Prostate gland (tissue), 2 donors: ENCODE measurements around the gene REN. TPM values are rescaled to one million over a fixed set of nuclear protein-coding genes. Genes with fewer than 3 reads are reported as not detected.

Experiments
- DNase-seq: peaks from one replicate; pipeline ENCODE4 v3.0.0-alpha.2; 2019; ENCODE audit warnings: low spot score
- H3K27ac ChIP-seq, 2 donors: fragments of 200-600 bp; sonication (generic); 2 replicates each; pipeline ENCODE4 v1.5.1; 2017 to 2019
- H3K27me3 ChIP-seq: fragments of 200-600 bp; sonication (generic); replicated peaks from 2 replicates; pipeline ENCODE4 v1.5.1; 2019; ENCODE audit not compliant: insufficient read depth
- H3K36me3 ChIP-seq, 2 donors: fragments of 200-600 bp; sonication (generic); 1 replicate in 1 of 2; 2 replicates in 1 of 2; pipeline versions ENCODE4 v1.5.1 to v1.8.1; 2017 to 2019
- H3K4me1 ChIP-seq: fragments of 200-600 bp; sonication (generic); replicated peaks from 2 replicates; pipeline ENCODE4 v1.5.1; 2019
- H3K4me3 ChIP-seq, 2 donors: fragments of 200-600 bp; sonication (generic); 2 replicates each; pipeline ENCODE4 v1.5.1; 2017 to 2019
- H3K9me3 ChIP-seq: fragments of 200-600 bp; sonication (generic); 2 replicates; pipeline ENCODE4 v1.5.1; 2017
- CTCF ChIP-seq, 4 experiments: fragments of 200-600 bp in 2 of 4; fragments of 450-650 bp in 2 of 4; sonication (generic) in 2 of 4; IDR thresholded peaks; 1 replicate in 3 of 4; 2 replicates in 1 of 4; pipeline ENCODE4 v1.5.1; 2016 to 2019; ENCODE audit warnings: antibody characterized with exemption in 4 of 4, mild to moderate bottlenecking in 2 of 4, moderate library complexity in 2 of 4
- POLR2A ChIP-seq: fragments of 450-650 bp; IDR thresholded peaks from one replicate; pipeline ENCODE4 v1.6.1; 2016; ENCODE audit warnings: antibody characterized with exemption, mild to moderate bottlenecking
- POLR2AphosphoS5 ChIP-seq: sonication (generic); formaldehyde crosslinking; IDR thresholded peaks from one replicate; pipeline ENCODE4 v1.6.1; 2017; ENCODE audit warnings: antibody characterized with exemption
- WGBS: methylation state at CpG from one replicate; pipeline ENCODE4 v1.1.5; 2018; 5-methylcytosine and 5-hydroxymethylcytosine counted together
- intact Hi-C: fragments of 100-400 bp; cut with DNase I; formaldehyde crosslinking; loops from one replicate; pipeline ENCODE4 v1.14.2; 2022
- total RNA-seq, 2 donors: library from RNA; depleted of rRNA; stranded (reverse); fragments of >200 nt; gene quantifications; one replicate each; pipeline ENCODE4 v1.1.0, GENCODE V29; 2016

The REN gene
- total RNA-seq, 2 donors from 2014 or later = 0.36 TPM; not detected in 1

GRCh38 chr1:204142032-204142974, 23.8 kb downstream of the REN start:
- intact Hi-C loops = no loop called here
- no peak overlapping the region for H3K27ac ChIP-seq
- no peaks in the 10 kb centered on the region for H3K9me3 ChIP-seq

GRCh38 chr1:204141131-204141530, 25.0 kb downstream of the REN start:
- Histone ChIP-seq H3K4me3 (no peak overlapping the region), H3K9me3 (no peaks in the 10 kb centered on the region), H3K36me3 (no peaks in the 10 kb centered on the region), H3K27ac (no peak overlapping the region), H3K27me3 (no peaks in the 10 kb centered on the region), H3K4me1 (no peaks in the 10 kb centered on the region)
- TF ChIP-seq POLR2AphosphoS5 (no peak), CTCF (IDR thresholded peaks at IDR 0.05) (no peak), POLR2A (no peak)
- DNase-seq = no peak
- WGBS = 98% methylated on average over 3 of the region's 3 CpGs
- intact Hi-C loops = no loop called here

More at GRCh38 chr1:204142032-204142974, 23.8 kb downstream of the REN start:
- TF ChIP-seq POLR2A (no peak), CTCF (IDR thresholded peaks at IDR 0.05) (no peak), POLR2AphosphoS5 (no peak)
- no peak for DNase-seq
- Histone ChIP-seq H3K36me3 (no peaks in the 10 kb centered on the region), H3K4me3 (no peak overlapping the region), H3K4me1 (no peaks in the 10 kb centered on the region), H3K27me3 (no peaks in the 10 kb centered on the region)
- 90% methylated on average over 5 of the region's 5 CpGs for WGBS

GRCh38 chr1:204139952-204140351, 26.2 kb downstream of the REN start:
- no peak for DNase-seq
- H3K4me1 ChIP-seq = no peaks in the 10 kb centered on the region
- no peaks in the 10 kb centered on the region for H3K9me3 ChIP-seq
- no peaks in the 10 kb centered on the region for H3K27me3 ChIP-seq
- H3K36me3 ChIP-seq = no peaks in the 10 kb centered on the region
- WGBS = 95% methylated on average over 6 of the region's 6 CpGs
- no peak overlapping the region for H3K27ac ChIP-seq
- no peak overlapping the region for H3K4me3 ChIP-seq
- TF ChIP-seq CTCF (IDR thresholded peaks at IDR 0.05) = no peak
- intact Hi-C loops = no loop called here

DNA sequence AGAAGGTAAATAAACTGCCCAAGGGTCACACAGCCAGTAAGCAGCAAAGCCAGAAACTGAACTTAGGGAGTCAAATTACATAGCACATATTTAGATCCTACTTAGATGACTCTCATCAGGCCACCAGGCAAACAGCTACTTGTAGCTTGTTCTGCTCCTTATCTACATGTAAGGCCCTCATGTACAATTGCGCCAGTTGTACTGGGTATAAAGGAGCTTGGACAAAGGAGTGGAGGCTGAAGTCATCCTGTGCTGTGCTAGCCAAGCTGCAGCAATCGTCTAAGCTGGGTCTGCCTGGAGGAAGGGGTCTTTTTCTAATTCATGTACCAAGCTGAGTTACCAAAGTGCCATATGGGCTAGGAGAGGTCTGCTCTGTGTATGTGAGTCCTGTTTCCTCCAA, 27.0 kb downstream of the REN start:
- Histone ChIP-seq H3K4me1 (no peaks in the 10 kb centered on the region), H3K27me3 (no peaks in the 10 kb centered on the region), H3K9me3 (no peaks in the 10 kb centered on the region), H3K4me3 (no peak overlapping the region), H3K36me3 (no peaks in the 10 kb centered on the region), H3K27ac (no peak overlapping the region)
- intact Hi-C loops = no loop called here
- TF ChIP-seq POLR2AphosphoS5 (no peak), POLR2A (no peak), CTCF (IDR thresholded peaks at IDR 0.05) (no peak)
- DNase-seq = no peak
- 86% methylated on average over 2 of the region's 2 CpGs for WGBS

- 69% methylated on average over 2 of the region's 2 CpGs for WGBS
- intact Hi-C loops = no loop called here
- Histone ChIP-seq H3K27ac (no peak overlapping the region), H3K27me3 (no peaks in the 10 kb centered on the region), H3K36me3 (no peaks in the 10 kb centered on the region), H3K4me1 (peaks cover 3% of the 10 kb centered on the region), H3K9me3 (no peaks in the 10 kb centered on the region), H3K4me3 (no peak overlapping the region)
- TF ChIP-seq POLR2AphosphoS5 (no peak), POLR2A (no peak), CTCF (IDR thresholded peaks at IDR 0.05) (no peak)
- no peak for DNase-seq
Measured at GRCh38 chr1:204136814-204137213, 29.3 kb downstream of the REN start.
